Heart right ventricle (tissue), 16 donors: ENCODE data around the gene LILRB1. TPM values are rescaled to one million over a fixed set of nuclear protein-coding genes. Genes with fewer than 3 reads are reported as not detected.

ENCODE experiments used
- ATAC-seq, 8 donors: fragments of 200-7000 bp; cut with Tn5 transposase; one replicate each; pipeline ENCODE4 v1.9.1; 2020; ENCODE audit warnings: mild to moderate bottlenecking in 8 of 8, moderate library complexity in 8 of 8, moderate number of reproducible peaks in 1 of 8
- DNase-seq, 2 donors: peaks; one replicate each; pipeline ENCODE4 v3.0.0-alpha.2; 2020
- H3K27ac ChIP-seq, 10 donors: fragments of 200-600 bp; sonication (generic) in 2 of 10; one replicate each; pipeline versions ENCODE4 v1.5.0 to v1.8.0; 2020 to 2022; ENCODE audit warnings: mild to moderate bottlenecking in 3 of 10
- H3K27me3 ChIP-seq, 7 donors: fragments of 200-600 bp; one replicate each; pipeline ENCODE4 v1.8.0; 2021 to 2022; ENCODE audit warnings: mild to moderate bottlenecking in 2 of 7
- H3K36me3 ChIP-seq, 9 donors: fragments of 200-600 bp; sonication (generic) in 1 of 9; one replicate each; pipeline versions ENCODE4 v1.5.0 to v1.8.0; 2020 to 2022; ENCODE audit warnings: mild to moderate bottlenecking in 2 of 9
- H3K4me1 ChIP-seq, 9 donors: fragments of 200-600 bp; sonication (generic) in 1 of 9; one replicate each; pipeline versions ENCODE4 v1.5.0 to v1.8.0; 2020 to 2022; ENCODE audit warnings: mild to moderate bottlenecking in 4 of 9
- H3K4me3 ChIP-seq, 10 donors: fragments of 200-600 bp; sonication (generic) in 2 of 10; one replicate each; pipeline versions ENCODE4 v1.5.0 to v1.8.0; 2020 to 2022; ENCODE audit warnings: mild to moderate bottlenecking in 7 of 10, moderate library complexity in 2 of 10
- H3K9me3 ChIP-seq, 11 donors: fragments of 200-600 bp in 10 of 11; sonication (generic) in 2 of 11; one replicate each; pipeline versions ENCODE4 v1.5.0 to v1.8.0; 2013 to 2022; ENCODE audit warnings: mild to moderate bottlenecking in 2 of 11, control low read depth in 1 of 11, moderate library complexity in 1 of 11
- WGBS, 2 donors: extraction: QIAGEN DNeasy Blood & Tissue Kit; methylation state at CpG; one replicate each; pipeline ENCODE4 v1.1.7; 2013; ENCODE audit warnings: inconsistent platforms in 1 of 2; 5-methylcytosine and 5-hydroxymethylcytosine counted together
- intact Hi-C, 10 donors: fragments of 100-400 bp; cut with DNase I; formaldehyde crosslinking; loops; one replicate each; pipeline versions ENCODE4 v1.11.1 to v1.14.2; 2022
- polyA plus RNA-seq, 2 donors: library from polyadenylated mRNA; stranded (reverse); fragments of 200-250 nt; gene quantifications; one replicate each; pipeline ENCODE4 v1.2.3, GENCODE V29; 2013
- total RNA-seq, 10 donors: library from RNA; stranded (reverse); fragmentation: NEBNext Ultra II Directional in 3 of 10; extraction: Animal tissue kit (Norgen Biotek cat#: 25700) in 3 of 10; gene quantifications; one replicate each; pipeline versions ENCODE4 v1.2.1 to v1.2.4, GENCODE V29; 2021 to 2023
- TF ChIP-seq, protein P1 (sequence below), 9 donors: fragments of 200-600 bp; sonication (generic) in 2 of 9; IDR thresholded peaks; one replicate each; pipeline versions ENCODE4 v1.5.0 to v1.8.0; 2021 to 2022; ENCODE audit warnings: antibody characterized with exemption in 9 of 9, mild to moderate bottlenecking in 5 of 9, moderate library complexity in 1 of 9
- donor health status: Arrhythmogenic right ventricular cardiomyopathy.
- donor health status: ischemic (EF 13 %, LVEDD 7.1; RV severe dilation, severe dysfunction).
- donor health status: healthy with polysubstance abuse.
- donor health status: DM: no; HTN: yes; CAD: no.
- donor health status: DM: no; HTN: no; CAD: no.
- donor health status: ischemic (EF 25% LVEDD 6.9; RV normal size, moderate dysfunction).
- donor health status: ischemic (EF 25% LVEDD 5.7; RV mildly dilated, moderate dysfunction).
- donor health status: healthy.
- donor health status: DM: yes; HTN: yes; CAD: no.
- donor health status: Ischemic cardiomyopathy.
- donor health status: ischemic (EF 35%, LVEDD 5.7; RV mildly dilated, moderate dysfunction).
- donor health status: nonischemic (EF 11% LVEDD 7.7; RV severe dilation, severe dysfunction).
- donor health status: DM: yes; HTN: yes; CAD: no.
- donor health status: PGD.
- donor health status: ischemic (EF 29% LVEDD 5.4; RV normal size, mild dysfunction).
- donor health status: nonischemic (EF 23%, LVEDD 6.1; RV moderate dilation, normal function).

LILRB1 gene
- total and polyA plus RNA-seq, 12 donors, result 0.28 to 16.9 (median 1.3) TPM

DNA sequence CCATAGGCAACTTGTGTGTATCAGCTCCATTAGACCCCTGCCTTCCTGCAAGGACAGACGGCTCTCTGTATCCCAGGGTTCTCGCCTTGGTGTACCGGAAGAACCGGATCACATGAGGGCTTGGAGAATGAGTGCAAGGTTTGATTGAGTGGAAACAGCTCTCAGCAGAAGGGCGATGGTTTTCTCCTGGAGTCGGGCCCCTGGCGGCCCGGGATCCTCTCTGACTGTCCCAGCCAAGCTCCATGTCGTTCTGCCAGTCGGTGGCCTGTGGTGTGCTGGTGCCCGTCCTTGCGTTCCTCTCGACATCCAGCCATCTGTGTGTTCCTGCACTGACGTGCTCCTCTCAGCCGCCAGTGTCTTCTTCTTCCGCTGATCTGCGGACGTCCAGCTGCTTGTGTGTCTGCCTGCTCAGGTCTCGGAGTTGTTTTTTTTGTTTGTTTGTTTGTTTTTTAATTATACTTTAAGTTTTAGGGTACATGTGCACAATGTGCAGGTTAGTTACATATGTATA lies 16.1 kb downstream of the LILRB1 start:
- H3K9me3 ChIP-seq, result no peaks in the 10 kb centered on the region
- WGBS, 2 donors, result 82 to 88% methylated on average over 19 of the region's 19 CpGs
- ATAC-seq, result no peak

DNA sequence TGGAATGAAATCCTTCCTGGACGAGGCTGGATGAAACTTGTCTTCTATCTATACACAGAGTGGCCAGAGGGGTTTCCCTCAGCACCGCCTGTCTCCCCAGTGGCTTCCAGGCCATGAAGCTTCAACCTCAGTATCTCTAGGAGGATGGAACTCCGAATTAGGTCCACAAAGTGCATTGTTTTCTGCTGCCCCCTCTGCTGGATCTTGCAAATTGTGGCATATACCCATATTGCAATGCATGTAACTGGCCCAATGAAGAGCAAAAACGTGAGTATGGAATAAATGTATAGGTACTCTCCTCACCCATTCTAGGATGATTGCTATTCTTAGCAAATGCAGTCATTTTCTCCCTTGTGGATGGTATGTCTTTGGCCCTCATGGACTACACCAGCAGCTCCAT lies 17.8 kb downstream of the LILRB1 start:
- DNase-seq (no peak), ATAC-seq (no peak)
- WGBS, 2 donors, result 49 to 55% methylated on average over 4 of the region's 4 CpGs
- H3K36me3 ChIP-seq, result no peaks in the 10 kb centered on the region
- H3K4me1 ChIP-seq, result no peaks in the 10 kb centered on the region
- H3K9me3 ChIP-seq, result no peaks in the 10 kb centered on the region
- H3K27me3 ChIP-seq, result peaks cover 0 to 26% (median 13%) of the 10 kb centered on the region in 7 donors
- H3K4me3 ChIP-seq, result no peak overlapping the region
- intact Hi-C loops, result no loop called here
- TF ChIP-seq, protein P1, sequence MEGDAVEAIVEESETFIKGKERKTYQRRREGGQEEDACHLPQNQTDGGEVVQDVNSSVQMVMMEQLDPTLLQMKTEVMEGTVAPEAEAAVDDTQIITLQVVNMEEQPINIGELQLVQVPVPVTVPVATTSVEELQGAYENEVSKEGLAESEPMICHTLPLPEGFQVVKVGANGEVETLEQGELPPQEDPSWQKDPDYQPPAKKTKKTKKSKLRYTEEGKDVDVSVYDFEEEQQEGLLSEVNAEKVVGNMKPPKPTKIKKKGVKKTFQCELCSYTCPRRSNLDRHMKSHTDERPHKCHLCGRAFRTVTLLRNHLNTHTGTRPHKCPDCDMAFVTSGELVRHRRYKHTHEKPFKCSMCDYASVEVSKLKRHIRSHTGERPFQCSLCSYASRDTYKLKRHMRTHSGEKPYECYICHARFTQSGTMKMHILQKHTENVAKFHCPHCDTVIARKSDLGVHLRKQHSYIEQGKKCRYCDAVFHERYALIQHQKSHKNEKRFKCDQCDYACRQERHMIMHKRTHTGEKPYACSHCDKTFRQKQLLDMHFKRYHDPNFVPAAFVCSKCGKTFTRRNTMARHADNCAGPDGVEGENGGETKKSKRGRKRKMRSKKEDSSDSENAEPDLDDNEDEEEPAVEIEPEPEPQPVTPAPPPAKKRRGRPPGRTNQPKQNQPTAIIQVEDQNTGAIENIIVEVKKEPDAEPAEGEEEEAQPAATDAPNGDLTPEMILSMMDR (IDR thresholded peaks at IDR 0.05), result no peak
- no peak overlapping the region for H3K27ac ChIP-seq

More for the DNA sequence above, 16.1 kb downstream of the LILRB1 start:
- no peaks in the 10 kb centered on the region for H3K36me3 ChIP-seq
- DNase-seq, result no peak
- no peak overlapping the region for H3K4me3 ChIP-seq
- H3K27ac ChIP-seq, result no peak overlapping the region
- intact Hi-C loops, result no loop called here
- H3K27me3 ChIP-seq, result peaks cover 0 to 24% (median 5%) of the 10 kb centered on the region in 7 donors
- TF ChIP-seq, protein P1 (IDR thresholded peaks at IDR 0.05), result no peak
- H3K4me1 ChIP-seq, result no peaks in the 10 kb centered on the region

DNA sequence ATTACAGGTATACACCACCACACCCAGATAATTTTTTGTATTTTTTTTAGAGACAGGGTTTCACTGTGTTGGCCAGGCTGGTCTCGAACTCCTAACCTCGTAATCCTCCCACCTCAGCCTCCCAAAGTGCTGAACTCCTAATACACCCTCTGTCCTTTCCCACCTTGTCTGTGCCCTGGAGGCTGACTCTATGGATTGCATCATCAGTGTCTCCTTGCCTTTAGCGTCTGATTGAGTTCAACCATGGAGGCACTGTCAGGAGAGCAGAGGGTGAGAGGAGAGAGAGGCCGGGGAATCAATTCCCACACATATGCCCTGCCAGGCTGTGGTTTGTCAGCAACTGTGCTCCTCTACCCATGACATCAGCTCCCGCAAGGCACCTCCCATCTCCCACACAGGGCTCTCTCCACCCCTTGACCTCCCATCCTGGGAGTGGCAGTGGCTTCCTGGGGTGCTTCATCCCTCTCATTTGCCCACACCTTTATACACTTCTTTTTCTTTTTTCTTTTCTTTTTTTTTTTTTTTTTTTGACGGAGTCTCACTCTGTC lies 19.9 kb downstream of the LILRB1 start:
- DNase-seq (no peak), ATAC-seq (no peak)
- peaks cover 0 to 37% (median 13%) of the 10 kb centered on the region in 7 donors for H3K27me3 ChIP-seq
- no peak overlapping the region for H3K27ac ChIP-seq
- TF ChIP-seq, protein P1 (IDR thresholded peaks at IDR 0.05), result no peak
- intact Hi-C loops, result no loop called here
- no peaks in the 10 kb centered on the region for H3K9me3 ChIP-seq
- H3K4me3 ChIP-seq, result no peak overlapping the region
- H3K36me3 ChIP-seq, result no peaks in the 10 kb centered on the region
- 76 to 78% methylated on average over 5 to 6 of the region's 6 CpGs for WGBS, 2 donors
- H3K4me1 ChIP-seq, result peaks cover 0 to 5% (median 0%) of the 10 kb centered on the region in 9 donors

DNA sequence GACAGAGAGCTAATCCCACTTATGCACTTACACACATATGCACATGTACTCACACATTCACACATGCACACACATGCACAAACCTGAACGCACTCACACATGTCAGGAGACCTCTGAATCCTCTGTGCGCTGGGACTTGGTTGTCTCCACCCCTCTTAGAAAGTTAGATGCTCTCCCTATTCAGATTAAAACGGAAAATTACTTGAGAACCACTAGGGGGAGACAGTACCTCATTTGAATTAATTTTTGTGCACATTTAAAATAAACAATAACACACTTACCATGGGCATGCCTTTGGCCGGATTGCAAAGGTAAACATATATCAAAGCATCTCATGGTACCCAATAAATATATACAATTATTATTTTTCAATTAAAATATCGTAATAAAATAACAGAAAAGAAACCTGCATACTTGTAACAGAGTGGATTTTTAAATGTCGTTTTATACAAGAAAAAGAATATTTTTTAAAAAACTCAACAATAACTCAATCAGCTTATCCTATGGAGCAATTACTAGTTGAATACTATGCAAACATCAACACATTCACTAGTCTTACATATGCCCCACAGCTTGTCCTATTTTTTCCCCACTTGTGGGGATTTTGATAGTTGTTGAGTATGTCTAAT lies 23.0 kb downstream of the LILRB1 start:
- intact Hi-C loops, result no loop called here
- Histone ChIP-seq H3K4me3 (no peak overlapping the region), H3K4me1 (peaks cover 0 to 5% (median 0%) of the 10 kb centered on the region in 9 donors), H3K36me3 (no peaks in the 10 kb centered on the region), H3K9me3 (no peaks in the 10 kb centered on the region), H3K27me3 (peaks cover 0 to 41% (median 15%) of the 10 kb centered on the region in 7 donors), H3K27ac (no peak overlapping the region)
- TF ChIP-seq, protein P1 (IDR thresholded peaks at IDR 0.05), result peak; percentile 5 to 65 (median 53)
- no peak for DNase-seq
- no peak for ATAC-seq
- WGBS, 2 donors, result 36 to 37% methylated on average over 6 of the region's 6 CpGs
